Activated CD8-positive, alpha-beta memory T cell treated with anti-CD3 and anti-CD28 coated beads, Interleukin-2, amount 50 U/mL, for 48 hours (primary cell): Measurements from ENCODE around the gene SLC35G4.
"Not testable (repeated sequence)": the region's sequence is repeated elsewhere in the genome, so short reads cannot be mapped to it uniquely, and the experiment has no call there.

Source experiments
- DNase-seq: peaks from one replicate; pipeline ENCODE4 v3.0.0-alpha.2; 2020

The SLC35G4 gene

GRCh38 chr18:11614042-11614441, 4.6 kb downstream of the SLC35G4 start:
- DNase-seq = not testable (repeated sequence)

- not testable (repeated sequence) for DNase-seq
These were observed 5.6 kb downstream of the SLC35G4 start for GRCh38 chr18:11614981-11615380.

- DNase-seq = not testable (repeated sequence)
These were observed 37.9 kb downstream of the SLC35G4 start for GRCh38 chr18:11647310-11647709.

- DNase-seq = not testable (repeated sequence)
These were observed 38.4 kb downstream of the SLC35G4 start for GRCh38 chr18:11647804-11648203.

- no peak for DNase-seq
These were observed 40.4 kb downstream of the SLC35G4 start for GRCh38 chr18:11649839-11650238.

GRCh38 chr18:11651899-11652298, 42.5 kb downstream of the SLC35G4 start:
- DNase-seq = no peak

- no peak for DNase-seq
These were observed 44.1 kb downstream of the SLC35G4 start for GRCh38 chr18:11653521-11653920.

GRCh38 chr18:11654736-11655605, 45.6 kb downstream of the SLC35G4 start:
- peak; percentile 85 for DNase-seq

GRCh38 chr18:11655606-11655932, 46.2 kb downstream of the SLC35G4 start:
- no peak for DNase-seq

GRCh38 chr18:11657152-11657551, 47.8 kb downstream of the SLC35G4 start:
- no peak for DNase-seq

- DNase-seq = no peak
These were observed 48.2 kb downstream of the SLC35G4 start for GRCh38 chr18:11657554-11657953.

- DNase-seq = no peak
These were observed 48.6 kb downstream of the SLC35G4 start for GRCh38 chr18:11658019-11658418.

GRCh38 chr18:11658989-11659388, 49.6 kb downstream of the SLC35G4 start:
- DNase-seq = no peak
